ENCODE data around the gene GABRB2.

The GABRB2 gene

DNA sequence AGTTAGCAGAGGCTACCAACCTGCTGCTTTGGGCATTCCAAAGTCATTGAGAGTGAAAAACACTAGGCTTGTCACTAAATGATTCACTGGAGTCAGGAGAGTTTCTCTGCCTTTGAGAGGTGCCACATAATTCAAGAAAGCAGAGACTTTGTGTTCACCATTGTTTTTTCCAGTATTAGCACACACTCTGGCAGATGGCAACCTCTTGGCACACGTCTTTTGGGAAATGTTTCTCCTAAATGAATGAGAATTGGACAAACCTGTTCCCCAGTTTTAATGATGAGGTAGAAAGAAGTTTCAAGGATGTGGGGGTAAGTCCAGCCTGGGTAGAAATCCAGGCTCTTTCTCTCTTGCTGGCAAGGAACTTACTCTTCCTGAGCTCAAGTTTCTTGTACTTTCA, 259.1 kb downstream of the GABRB2 start:
- Histone ChIP-seq H3K9ac (ENCODE audit: low read depth in 1 of 2, low read length in 2 of 2) (no peak overlapping the region), H3K4me3 (ENCODE audit: low read length in 2 of 2) (no peak overlapping the region), H3K4me1 (ENCODE audit: control insufficient read depth in 2 of 2, insufficient read depth in 2 of 2, low read length in 2 of 2) (no peaks in the 10 kb centered on the region), H3K27ac (ENCODE audit: low read depth in 2 of 2, low read length in 2 of 2) (no peak overlapping the region), H3K27me3 (ENCODE audit: control insufficient read depth in 2 of 2, insufficient read depth in 2 of 2, low read length in 2 of 2) (no peaks in the 10 kb centered on the region), H3K9me3 (ENCODE audit: control insufficient read depth in 2 of 2, low read length in 2 of 2) (no peaks in the 10 kb centered on the region), H3K36me3 (ENCODE audit: control insufficient read depth in 2 of 2, insufficient read depth in 2 of 2, low read length in 2 of 2) (no peaks in the 10 kb centered on the region)

DNA sequence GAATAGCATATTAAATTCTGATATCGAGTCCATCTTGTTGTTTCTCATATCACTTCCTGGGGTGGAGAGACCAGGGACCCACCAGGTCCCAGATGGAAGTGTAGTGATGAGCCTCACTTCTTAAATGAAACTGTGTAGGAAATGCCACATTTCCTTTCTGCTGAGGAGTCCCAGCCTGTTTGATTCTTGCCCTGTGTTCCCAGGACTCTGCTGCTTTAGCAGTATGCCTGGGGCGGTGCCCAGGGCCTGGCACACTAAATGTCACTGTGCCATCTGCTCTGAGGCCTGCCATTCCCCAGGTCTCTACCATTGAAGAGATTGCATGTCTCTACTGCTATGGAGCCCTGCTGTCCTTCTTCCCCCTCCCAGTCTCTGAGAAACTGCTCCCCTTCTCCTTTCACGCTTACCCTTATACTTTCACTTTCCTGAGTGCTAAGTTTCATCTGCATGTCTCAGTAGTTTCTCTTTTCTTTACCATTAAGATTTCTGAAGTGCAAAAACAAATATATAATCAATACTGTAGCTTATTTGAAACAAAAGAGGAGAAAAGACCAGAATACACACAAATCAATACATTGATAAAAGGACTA, 260.4 kb downstream of the GABRB2 start:
- Histone ChIP-seq H3K4me1 (ENCODE audit: control insufficient read depth in 2 of 2, insufficient read depth in 2 of 2, low read length in 2 of 2) (no peaks in the 10 kb centered on the region), H3K27ac (ENCODE audit: low read depth in 2 of 2, low read length in 2 of 2) (no peak overlapping the region), H3K4me3 (ENCODE audit: low read length in 2 of 2) (no peak overlapping the region), H3K9me3 (ENCODE audit: control insufficient read depth in 2 of 2, low read length in 2 of 2) (no peaks in the 10 kb centered on the region), H3K27me3 (ENCODE audit: control insufficient read depth in 2 of 2, insufficient read depth in 2 of 2, low read length in 2 of 2) (no peaks in the 10 kb centered on the region), H3K9ac (ENCODE audit: low read depth in 1 of 2, low read length in 2 of 2) (no peak overlapping the region), H3K36me3 (ENCODE audit: control insufficient read depth in 2 of 2, insufficient read depth in 2 of 2, low read length in 2 of 2) (no peaks in the 10 kb centered on the region)

DNA sequence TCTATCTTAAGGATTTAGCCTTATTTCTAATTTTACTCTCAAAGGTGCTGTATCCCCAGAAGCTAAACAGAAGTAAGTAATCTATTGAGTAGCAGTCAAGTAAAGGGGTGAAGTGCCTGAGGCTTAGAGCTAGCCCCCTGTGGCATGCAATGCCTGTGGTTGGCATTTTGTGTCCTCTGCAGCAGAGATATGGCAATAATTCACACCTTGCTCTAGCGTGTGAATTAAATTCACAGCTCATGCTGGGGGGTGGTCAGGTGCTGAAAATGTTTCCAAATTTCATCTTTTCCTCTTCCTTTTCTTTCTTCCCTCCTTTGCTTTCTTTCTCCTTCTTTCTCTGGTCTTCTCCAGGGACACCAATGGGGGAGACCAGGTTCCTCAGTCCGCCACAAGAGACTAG, 262.1 kb downstream of the GABRB2 start:
- no peaks in the 10 kb centered on the region for H3K36me3 ChIP-seq (ENCODE audit: control insufficient read depth in 2 of 2, insufficient read depth in 2 of 2, low read length in 2 of 2)
- H3K4me1 ChIP-seq (ENCODE audit: control insufficient read depth in 2 of 2, insufficient read depth in 2 of 2, low read length in 2 of 2), result no peaks in the 10 kb centered on the region
- H3K9me3 ChIP-seq (ENCODE audit: control insufficient read depth in 2 of 2, low read length in 2 of 2), result no peaks in the 10 kb centered on the region
- no peak overlapping the region for H3K4me3 ChIP-seq (ENCODE audit: low read length in 2 of 2)
- H3K27ac ChIP-seq (ENCODE audit: low read depth in 2 of 2, low read length in 2 of 2), result no peak overlapping the region
- no peaks in the 10 kb centered on the region for H3K27me3 ChIP-seq (ENCODE audit: control insufficient read depth in 2 of 2, insufficient read depth in 2 of 2, low read length in 2 of 2)
- no peak overlapping the region for H3K9ac ChIP-seq (ENCODE audit: low read depth in 1 of 2, low read length in 2 of 2)

DNA sequence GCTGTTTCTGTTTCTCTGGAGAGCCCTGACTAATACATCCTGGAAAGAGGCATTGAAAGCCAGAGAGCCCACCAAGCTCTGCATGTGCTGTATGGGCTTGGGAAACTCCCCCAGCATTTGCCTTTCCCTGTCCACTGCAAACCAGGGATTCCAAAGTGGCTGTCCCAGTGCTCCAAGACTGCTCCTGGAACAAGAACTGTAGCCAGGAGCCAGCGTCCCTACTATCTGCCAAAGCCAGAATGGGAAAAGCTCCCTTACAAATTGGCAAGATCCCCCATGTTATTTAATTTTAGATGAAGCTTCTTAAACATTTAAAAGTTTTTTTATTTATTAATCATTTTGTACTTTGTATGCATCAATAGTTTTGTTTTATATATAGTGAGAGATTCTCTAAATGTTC, 263.2 kb downstream of the GABRB2 start:
- Histone ChIP-seq H3K4me3 (ENCODE audit: low read length in 2 of 2) (no peak overlapping the region), H3K9ac (ENCODE audit: low read depth in 1 of 2, low read length in 2 of 2) (no peak overlapping the region), H3K27me3 (ENCODE audit: control insufficient read depth in 2 of 2, insufficient read depth in 2 of 2, low read length in 2 of 2) (no peaks in the 10 kb centered on the region), H3K9me3 (ENCODE audit: control insufficient read depth in 2 of 2, low read length in 2 of 2) (no peaks in the 10 kb centered on the region), H3K36me3 (ENCODE audit: control insufficient read depth in 2 of 2, insufficient read depth in 2 of 2, low read length in 2 of 2) (no peaks in the 10 kb centered on the region), H3K27ac (ENCODE audit: low read depth in 2 of 2, low read length in 2 of 2) (no peak overlapping the region), H3K4me1 (ENCODE audit: control insufficient read depth in 2 of 2, insufficient read depth in 2 of 2, low read length in 2 of 2) (no peaks in the 10 kb centered on the region)

DNA sequence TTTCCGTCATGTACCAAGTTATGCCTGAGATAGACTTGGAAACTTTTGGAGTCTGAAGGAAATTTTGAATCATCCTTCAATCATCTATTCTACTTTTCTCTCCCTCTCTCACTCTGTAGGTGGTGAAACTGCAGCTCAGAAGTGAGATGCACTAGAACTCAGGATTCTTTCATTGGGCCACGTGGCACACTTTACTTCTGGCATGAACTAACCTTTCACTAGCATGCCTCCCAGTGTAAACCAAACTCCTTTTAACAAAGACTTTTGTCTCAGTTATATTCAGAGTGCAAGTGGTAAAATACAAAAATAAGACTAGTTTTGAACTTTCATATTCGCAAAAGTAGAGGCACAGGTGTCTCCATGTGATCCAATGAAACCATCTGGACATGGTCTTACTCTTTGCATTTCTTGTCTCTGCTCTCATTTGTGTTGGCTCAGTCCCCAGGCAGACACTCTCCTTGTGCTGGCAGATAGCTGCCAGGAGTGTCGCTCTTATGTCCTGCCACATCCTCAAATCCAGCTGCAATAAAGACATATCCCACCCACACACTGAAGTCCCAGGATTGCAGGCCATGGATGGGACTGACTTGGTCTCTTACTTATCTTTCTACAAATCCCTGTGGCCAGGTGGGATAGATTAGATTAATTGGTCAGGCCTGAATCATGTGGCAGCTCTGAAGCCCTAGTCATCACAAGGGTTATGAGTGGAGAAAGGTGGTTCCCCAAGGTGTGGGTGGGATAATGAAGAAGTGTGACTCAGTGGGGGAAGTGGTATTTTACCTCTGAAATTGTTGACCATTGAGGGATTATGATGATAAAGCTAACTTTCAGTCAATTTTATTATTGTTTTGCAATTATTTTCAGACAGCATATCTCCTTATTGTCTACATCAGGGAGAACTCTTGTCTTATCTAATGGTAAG, 267.5 kb downstream of the GABRB2 start:
- no peak overlapping the region for H3K4me3 ChIP-seq (ENCODE audit: low read length in 2 of 2)
- no peaks in the 10 kb centered on the region for H3K4me1 ChIP-seq (ENCODE audit: control insufficient read depth in 2 of 2, insufficient read depth in 2 of 2, low read length in 2 of 2)
- H3K36me3 ChIP-seq (ENCODE audit: control insufficient read depth in 2 of 2, insufficient read depth in 2 of 2, low read length in 2 of 2), result no peaks in the 10 kb centered on the region
- no peaks in the 10 kb centered on the region for H3K27me3 ChIP-seq (ENCODE audit: control insufficient read depth in 2 of 2, insufficient read depth in 2 of 2, low read length in 2 of 2)
- no peak overlapping the region for H3K27ac ChIP-seq (ENCODE audit: low read depth in 2 of 2, low read length in 2 of 2)
- no peak overlapping the region for H3K9ac ChIP-seq (ENCODE audit: low read depth in 1 of 2, low read length in 2 of 2)
- no peaks in the 10 kb centered on the region for H3K9me3 ChIP-seq (ENCODE audit: control insufficient read depth in 2 of 2, low read length in 2 of 2)

DNA sequence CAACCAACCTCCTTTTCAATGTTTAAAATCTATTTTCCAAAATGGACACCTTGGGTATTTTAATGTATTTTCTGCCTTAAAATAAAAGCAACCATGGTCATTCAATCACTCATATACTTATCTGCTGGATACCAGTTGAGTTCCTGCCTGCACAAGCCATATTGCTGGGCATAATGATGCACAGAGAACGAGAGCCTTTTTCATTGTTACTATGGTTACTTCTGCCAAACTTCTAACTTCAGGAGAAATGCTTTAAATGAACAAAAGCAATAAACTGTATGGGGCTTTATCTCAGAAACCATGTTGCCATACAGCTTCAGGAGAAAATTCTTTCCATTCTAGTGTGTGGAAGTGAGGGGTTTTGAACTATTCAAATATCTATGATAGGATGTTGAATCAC, 269.5 kb downstream of the GABRB2 start:
- Histone ChIP-seq H3K27me3 (ENCODE audit: control insufficient read depth in 2 of 2, insufficient read depth in 2 of 2, low read length in 2 of 2) (no peaks in the 10 kb centered on the region), H3K9me3 (ENCODE audit: control insufficient read depth in 2 of 2, low read length in 2 of 2) (no peaks in the 10 kb centered on the region), H3K36me3 (ENCODE audit: control insufficient read depth in 2 of 2, insufficient read depth in 2 of 2, low read length in 2 of 2) (no peaks in the 10 kb centered on the region)

DNA sequence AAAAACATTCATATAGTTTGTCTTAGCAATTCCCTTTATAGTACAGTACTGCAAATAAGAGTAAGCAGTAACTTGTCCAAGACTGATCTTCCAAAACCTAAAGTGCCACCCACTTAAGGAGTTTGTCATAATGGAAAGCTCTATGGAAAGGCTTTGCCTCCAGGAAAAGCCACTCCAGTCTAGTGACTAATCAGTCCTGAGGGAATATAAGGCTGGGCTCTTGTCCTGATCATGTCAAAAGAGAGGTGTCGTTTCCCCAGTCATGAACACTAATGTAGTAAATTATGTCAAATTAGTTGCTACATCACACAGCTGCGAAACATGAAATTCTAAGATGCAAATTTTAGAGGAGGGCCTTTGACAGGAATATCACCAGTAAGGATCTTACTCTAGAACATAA, 271.6 kb downstream of the GABRB2 start:
- H3K9ac ChIP-seq (ENCODE audit: low read depth in 1 of 2, low read length in 2 of 2), result no peak overlapping the region
- H3K27ac ChIP-seq (ENCODE audit: low read depth in 2 of 2, low read length in 2 of 2), result no peak overlapping the region
- H3K4me1 ChIP-seq (ENCODE audit: control insufficient read depth in 2 of 2, insufficient read depth in 2 of 2, low read length in 2 of 2), result no peaks in the 10 kb centered on the region
- no peaks in the 10 kb centered on the region for H3K9me3 ChIP-seq (ENCODE audit: control insufficient read depth in 2 of 2, low read length in 2 of 2)
- H3K27me3 ChIP-seq (ENCODE audit: control insufficient read depth in 2 of 2, insufficient read depth in 2 of 2, low read length in 2 of 2), result no peaks in the 10 kb centered on the region
- no peak overlapping the region for H3K4me3 ChIP-seq (ENCODE audit: low read length in 2 of 2)
- no peaks in the 10 kb centered on the region for H3K36me3 ChIP-seq (ENCODE audit: control insufficient read depth in 2 of 2, insufficient read depth in 2 of 2, low read length in 2 of 2)

More for the DNA sequence above, 269.5 kb downstream of the GABRB2 start:
- H3K27ac ChIP-seq (ENCODE audit: low read depth in 2 of 2, low read length in 2 of 2), result no peak overlapping the region
- H3K9ac ChIP-seq (ENCODE audit: low read depth in 1 of 2, low read length in 2 of 2), result no peak overlapping the region
- H3K4me3 ChIP-seq (ENCODE audit: low read length in 2 of 2), result no peak overlapping the region
- no peaks in the 10 kb centered on the region for H3K4me1 ChIP-seq (ENCODE audit: control insufficient read depth in 2 of 2, insufficient read depth in 2 of 2, low read length in 2 of 2)

DNA sequence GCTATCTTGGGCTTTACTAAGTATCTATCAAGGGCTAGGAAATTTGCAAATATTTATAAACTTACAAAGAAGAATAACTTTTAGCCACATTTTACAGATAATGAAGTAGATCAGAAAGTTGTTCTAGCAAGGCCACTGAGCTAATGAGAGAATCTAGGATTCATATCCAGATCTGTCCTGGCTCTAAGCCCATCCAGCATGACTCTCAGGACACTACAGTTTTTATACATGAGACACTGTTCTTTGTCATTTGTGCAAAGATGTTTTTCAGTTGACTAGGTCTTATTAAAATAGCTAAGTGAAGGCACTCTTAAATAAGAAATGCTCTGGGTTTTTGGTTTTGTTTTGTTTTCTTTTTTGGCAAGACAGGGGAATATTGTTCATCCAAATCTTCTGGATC, 273.1 kb downstream of the GABRB2 start:
- Histone ChIP-seq H3K4me1 (ENCODE audit: control insufficient read depth in 2 of 2, insufficient read depth in 2 of 2, low read length in 2 of 2) (no peaks in the 10 kb centered on the region), H3K9me3 (ENCODE audit: control insufficient read depth in 2 of 2, low read length in 2 of 2) (no peaks in the 10 kb centered on the region), H3K27me3 (ENCODE audit: control insufficient read depth in 2 of 2, insufficient read depth in 2 of 2, low read length in 2 of 2) (no peaks in the 10 kb centered on the region), H3K36me3 (ENCODE audit: control insufficient read depth in 2 of 2, insufficient read depth in 2 of 2, low read length in 2 of 2) (no peaks in the 10 kb centered on the region), H3K27ac (ENCODE audit: low read depth in 2 of 2, low read length in 2 of 2) (no peak overlapping the region), H3K4me3 (ENCODE audit: low read length in 2 of 2) (no peak overlapping the region), H3K9ac (ENCODE audit: low read depth in 1 of 2, low read length in 2 of 2) (no peak overlapping the region)

DNA sequence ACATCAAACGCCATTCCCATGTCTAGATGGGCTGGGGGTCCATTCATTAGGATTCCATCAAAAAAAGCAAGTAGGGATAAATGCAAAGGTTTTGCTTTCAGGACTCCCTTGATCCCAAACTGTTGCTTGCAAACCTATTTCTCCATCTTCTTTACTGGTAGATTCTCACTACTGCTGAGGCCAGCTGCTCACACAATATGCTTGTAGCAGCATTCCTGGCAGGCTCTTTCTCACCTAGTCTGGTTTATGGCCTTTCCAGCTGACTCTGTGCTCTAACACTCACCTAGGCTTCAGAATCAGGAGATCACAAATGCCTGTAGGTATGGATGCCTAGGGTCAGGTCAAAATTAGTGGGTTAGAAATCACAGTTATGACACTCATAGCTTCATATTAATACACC, 274.7 kb downstream of the GABRB2 start:
- no peaks in the 10 kb centered on the region for H3K9me3 ChIP-seq (ENCODE audit: control insufficient read depth in 2 of 2, low read length in 2 of 2)
- H3K4me3 ChIP-seq (ENCODE audit: low read length in 2 of 2), result no peak overlapping the region
- H3K4me1 ChIP-seq (ENCODE audit: control insufficient read depth in 2 of 2, insufficient read depth in 2 of 2, low read length in 2 of 2), result no peaks in the 10 kb centered on the region
- H3K27ac ChIP-seq (ENCODE audit: low read depth in 2 of 2, low read length in 2 of 2), result no peak overlapping the region
- no peak overlapping the region for H3K9ac ChIP-seq (ENCODE audit: low read depth in 1 of 2, low read length in 2 of 2)
- H3K27me3 ChIP-seq (ENCODE audit: control insufficient read depth in 2 of 2, insufficient read depth in 2 of 2, low read length in 2 of 2), result no peaks in the 10 kb centered on the region
- H3K36me3 ChIP-seq (ENCODE audit: control insufficient read depth in 2 of 2, insufficient read depth in 2 of 2, low read length in 2 of 2), result no peaks in the 10 kb centered on the region

DNA sequence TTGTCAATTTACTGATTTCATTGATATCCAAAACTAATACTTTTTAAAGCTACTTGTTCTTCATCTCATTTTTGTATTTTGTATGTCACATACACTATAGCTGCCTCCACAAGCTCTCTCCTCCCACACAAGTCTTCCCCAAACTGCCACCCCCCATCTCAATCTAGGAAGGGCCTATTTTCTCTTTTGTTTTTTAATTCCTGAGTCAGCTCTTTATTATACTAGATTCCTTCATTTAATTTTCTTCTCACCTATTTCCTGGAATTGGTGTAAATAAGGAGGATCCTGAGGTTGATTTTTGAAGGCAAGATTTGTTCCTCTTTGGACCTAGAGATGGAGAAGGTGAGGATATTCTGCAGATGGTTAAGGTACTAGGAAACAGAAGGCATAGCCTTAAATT, 277.4 kb downstream of the GABRB2 start:
- Histone ChIP-seq H3K36me3 (ENCODE audit: control insufficient read depth in 2 of 2, insufficient read depth in 2 of 2, low read length in 2 of 2) (no peaks in the 10 kb centered on the region), H3K9ac (ENCODE audit: low read depth in 1 of 2, low read length in 2 of 2) (no peak overlapping the region), H3K27me3 (ENCODE audit: control insufficient read depth in 2 of 2, insufficient read depth in 2 of 2, low read length in 2 of 2) (no peaks in the 10 kb centered on the region), H3K4me1 (ENCODE audit: control insufficient read depth in 2 of 2, insufficient read depth in 2 of 2, low read length in 2 of 2) (no peaks in the 10 kb centered on the region), H3K4me3 (ENCODE audit: low read length in 2 of 2) (no peak overlapping the region), H3K9me3 (ENCODE audit: control insufficient read depth in 2 of 2, low read length in 2 of 2) (no peaks in the 10 kb centered on the region), H3K27ac (ENCODE audit: low read depth in 2 of 2, low read length in 2 of 2) (no peak overlapping the region)
